ENCODE results near the gene IL4.

DNA sequence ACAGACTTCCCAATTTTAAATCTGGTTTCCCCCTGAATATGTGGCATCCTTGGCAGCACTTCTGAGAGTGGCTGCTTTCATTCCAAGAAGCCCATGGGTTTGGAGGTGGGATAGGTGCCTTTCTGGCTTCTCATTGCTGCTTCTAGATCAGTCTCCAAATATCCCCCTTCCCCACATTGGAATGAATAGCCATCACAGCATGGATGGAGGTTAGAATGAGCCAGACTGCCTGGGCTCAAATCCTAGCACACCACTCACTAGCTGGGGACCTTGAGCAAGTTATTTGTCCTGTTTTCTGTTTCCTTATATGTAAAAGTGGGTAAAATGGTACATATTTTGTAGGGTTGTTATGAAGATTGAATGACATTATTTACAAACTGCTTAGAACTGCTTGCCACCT lies 29.6 kb upstream of the IL4 start:
- TF ChIP-seq ZFP3 (CRISPR knock-in tag; IDR thresholded peaks at IDR 0.05) (no peak), TSHZ2 (CRISPR knock-in tag; IDR thresholded peaks at IDR 0.05) (no peak), OSR1 (CRISPR knock-in tag; IDR thresholded peaks at IDR 0.05) (no peak), BACH2 (CRISPR knock-in tag; IDR thresholded peaks at IDR 0.05; ENCODE audit: borderline replicate concordance) (no peak), ZNF565 (CRISPR knock-in tag; conservative IDR thresholded peaks at IDR 0.05; ENCODE audit: low read depth) (no peak), TCF4 (CRISPR knock-in tag; IDR thresholded peaks at IDR 0.05; ENCODE audit: borderline replicate concordance) (no peak), ZFP30 (CRISPR knock-in tag; IDR thresholded peaks at IDR 0.05) (no peak), SNAI2 (CRISPR knock-in tag; IDR thresholded peaks at IDR 0.05) (no peak), ZC3H10 (CRISPR knock-in tag; IDR thresholded peaks at IDR 0.05) (no peak), GLIS3 (CRISPR knock-in tag; IDR thresholded peaks at IDR 0.05) (no peak), CSRNP3 (CRISPR knock-in tag; IDR thresholded peaks at IDR 0.05) (no peak)
- TF ChIP-seq, protein P1, sequence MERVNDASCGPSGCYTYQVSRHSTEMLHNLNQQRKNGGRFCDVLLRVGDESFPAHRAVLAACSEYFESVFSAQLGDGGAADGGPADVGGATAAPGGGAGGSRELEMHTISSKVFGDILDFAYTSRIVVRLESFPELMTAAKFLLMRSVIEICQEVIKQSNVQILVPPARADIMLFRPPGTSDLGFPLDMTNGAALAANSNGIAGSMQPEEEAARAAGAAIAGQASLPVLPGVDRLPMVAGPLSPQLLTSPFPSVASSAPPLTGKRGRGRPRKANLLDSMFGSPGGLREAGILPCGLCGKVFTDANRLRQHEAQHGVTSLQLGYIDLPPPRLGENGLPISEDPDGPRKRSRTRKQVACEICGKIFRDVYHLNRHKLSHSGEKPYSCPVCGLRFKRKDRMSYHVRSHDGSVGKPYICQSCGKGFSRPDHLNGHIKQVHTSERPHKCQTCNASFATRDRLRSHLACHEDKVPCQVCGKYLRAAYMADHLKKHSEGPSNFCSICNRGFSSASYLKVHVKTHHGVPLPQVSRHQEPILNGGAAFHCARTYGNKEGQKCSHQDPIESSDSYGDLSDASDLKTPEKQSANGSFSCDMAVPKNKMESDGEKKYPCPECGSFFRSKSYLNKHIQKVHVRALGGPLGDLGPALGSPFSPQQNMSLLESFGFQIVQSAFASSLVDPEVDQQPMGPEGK (CRISPR knock-in tag; IDR thresholded peaks at IDR 0.05; ENCODE audit: borderline replicate concordance), result no peak
